ELF-1 (cell line): ENCODE results near the gene LATS2.

ENCODE experiments used
- DNase-seq: peaks from one replicate; pipeline ENCODE4 v3.0.0-alpha.2; 2016; ENCODE audit warnings: low read depth, low spot score

Gene LATS2

DNA sequence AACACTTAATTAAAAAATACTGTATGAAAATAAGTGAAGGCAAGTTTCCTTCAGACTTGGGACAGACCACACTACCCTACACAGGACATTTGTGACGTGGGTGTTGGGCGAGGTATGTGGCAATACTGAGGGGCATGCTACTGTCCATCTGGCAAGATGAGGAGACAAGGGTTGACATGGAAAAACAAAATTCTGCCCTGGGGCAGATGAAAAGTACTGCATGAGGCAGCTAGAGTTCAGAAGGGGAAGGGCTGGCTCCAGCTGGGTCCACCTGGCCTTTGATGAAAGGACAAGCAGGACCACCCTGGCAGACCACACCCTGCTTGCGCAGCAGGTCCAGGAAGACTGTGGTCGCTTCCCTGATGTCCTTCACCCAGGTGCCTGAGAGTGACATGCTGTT lies 43.2 kb downstream of the LATS2 start:
- DNase-seq, result peak; percentile 38

DNA sequence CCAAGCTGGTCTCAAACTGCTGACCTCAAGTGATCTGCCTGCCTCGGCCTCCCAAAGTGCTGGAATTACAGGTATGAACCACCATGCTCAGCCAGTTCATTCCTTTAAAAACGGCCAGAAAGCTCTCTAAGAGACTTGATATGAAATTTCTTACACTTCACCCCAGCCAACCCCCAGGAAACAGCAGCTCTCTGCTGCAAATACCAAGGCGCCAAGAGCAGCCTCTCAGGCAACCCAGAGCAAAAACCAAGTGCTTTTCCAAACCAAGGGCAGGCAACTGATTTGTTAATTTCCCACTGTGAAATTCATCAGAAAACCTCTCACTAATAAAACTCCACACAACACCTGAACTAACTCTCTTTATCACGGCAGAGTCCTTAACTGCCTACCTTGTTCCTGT lies 44.9 kb downstream of the LATS2 start:
- no peak for DNase-seq

DNA sequence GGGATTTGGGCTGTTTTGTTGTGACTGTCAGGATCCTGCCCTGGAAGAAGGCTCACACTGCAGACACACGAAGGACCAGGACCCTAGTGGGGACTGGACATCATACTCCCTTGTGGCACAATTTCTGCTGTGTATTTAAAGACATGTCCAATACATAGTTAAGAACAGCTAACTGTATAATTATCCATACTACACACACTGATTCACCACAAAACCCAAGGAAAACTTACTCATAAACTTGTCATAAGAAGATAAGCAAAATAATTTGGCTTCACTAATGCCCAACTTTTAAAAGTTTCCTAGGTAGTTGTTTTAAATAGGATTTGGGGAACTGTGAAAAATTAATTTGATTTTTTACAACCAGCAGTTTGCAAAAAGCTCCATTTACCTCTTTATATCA lies 46.1 kb downstream of the LATS2 start:
- no peak for DNase-seq

DNA sequence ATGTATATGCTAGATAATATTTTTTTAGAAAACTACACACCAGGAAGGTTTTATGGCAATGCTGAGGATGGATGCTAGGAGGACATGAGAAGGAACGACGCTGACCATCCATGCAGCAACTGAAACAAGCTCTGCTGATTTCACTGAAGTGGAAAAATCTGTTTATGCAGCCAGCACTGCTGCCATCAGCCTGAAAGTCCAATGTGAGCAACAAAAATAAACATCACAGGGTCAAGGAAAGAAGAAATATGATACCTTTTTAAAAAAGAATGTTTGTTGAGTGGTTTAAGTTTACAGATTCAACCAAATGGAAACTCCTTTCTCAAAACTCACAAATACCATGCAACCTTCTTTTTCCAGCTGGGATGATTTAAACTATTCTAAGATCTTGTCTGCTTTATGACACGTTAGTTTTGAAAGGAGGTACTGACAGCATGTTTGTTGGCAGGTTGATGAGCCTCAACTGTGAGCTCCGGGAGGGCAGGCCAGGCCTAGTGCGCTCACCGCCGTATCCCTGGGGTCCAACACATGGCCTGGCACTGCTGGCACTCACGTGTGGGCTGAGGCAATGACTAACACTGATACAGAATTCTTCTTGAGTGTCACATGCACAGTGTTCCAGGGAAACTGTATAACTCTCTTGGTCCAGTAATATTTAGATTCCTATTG lies 46.8 kb downstream of the LATS2 start:
- no peak for DNase-seq

DNA sequence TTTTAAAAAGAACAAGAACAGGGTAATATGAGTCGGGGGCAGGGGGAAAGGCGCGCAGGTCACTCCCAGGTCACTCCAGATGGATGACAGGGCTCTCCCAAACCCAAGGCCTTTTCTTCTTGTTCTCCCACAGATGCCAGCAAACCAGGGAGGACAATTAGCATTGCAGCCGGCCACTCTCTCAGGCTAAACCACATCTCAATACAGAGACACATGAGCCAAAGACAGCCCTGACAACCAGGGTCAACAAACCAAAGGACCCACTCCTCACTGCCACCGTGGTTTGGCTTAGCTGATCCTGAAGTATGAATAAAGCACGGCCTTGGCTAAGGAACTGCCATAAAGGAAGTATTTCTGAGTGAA lies 47.3 kb downstream of the LATS2 start:
- DNase-seq, result no peak

DNA sequence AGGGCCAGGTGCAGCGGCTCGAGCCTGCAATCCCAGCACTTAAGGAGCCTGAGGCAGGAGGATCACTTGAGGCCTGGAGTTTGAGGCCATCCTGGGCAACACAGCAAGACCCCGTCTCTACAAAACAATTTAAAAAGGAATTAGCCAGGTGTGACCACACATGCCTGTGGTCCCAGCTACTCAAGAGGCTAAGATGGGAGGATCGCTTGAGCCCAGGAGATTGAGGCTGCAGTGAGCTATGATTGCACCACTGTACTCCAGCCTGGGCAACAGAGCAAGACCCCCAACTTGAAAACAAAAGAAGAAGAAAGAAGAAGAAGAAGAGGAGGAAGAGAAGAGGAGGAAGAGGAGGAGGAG lies 47.7 kb downstream of the LATS2 start:
- no peak for DNase-seq

DNA sequence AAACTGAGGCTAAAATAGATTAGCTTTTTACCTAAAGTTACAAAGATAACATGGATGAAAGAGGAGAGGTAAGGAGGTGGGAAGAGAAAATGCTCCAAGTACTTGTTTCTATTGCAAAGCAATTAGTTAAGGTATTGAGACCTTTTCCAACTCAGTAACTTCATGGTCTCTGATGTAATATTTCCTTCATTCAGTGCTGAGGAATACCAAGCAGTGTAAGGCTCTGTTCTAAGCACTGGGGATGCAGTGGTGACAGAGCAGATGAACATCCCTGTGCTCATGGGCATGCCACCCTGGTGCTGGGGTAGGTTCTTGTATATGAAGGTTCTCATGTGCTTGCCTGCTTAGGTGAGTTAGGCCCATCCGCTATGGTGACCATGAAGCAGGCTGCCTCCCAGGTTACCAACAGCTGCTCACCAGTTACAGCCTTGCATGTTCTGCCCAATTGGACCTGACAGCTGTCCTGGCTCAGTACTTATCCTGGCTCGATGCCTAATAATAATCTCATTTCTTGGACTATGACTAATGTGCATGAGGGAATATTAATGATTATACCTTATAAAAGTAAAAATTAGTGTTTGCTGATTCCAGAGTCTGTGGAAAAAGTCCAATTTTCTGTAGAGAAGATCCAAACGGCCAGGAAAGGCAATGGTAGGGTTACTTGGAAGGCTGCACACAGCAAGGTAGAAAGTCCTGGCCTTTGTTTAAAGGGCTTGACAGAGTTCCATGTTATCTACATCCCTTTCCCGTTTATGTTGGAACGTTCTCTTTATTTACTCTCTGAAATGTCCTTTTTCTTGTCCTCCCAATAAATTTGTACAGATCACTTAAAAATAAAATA lies 48.3 kb downstream of the LATS2 start:
- no peak for DNase-seq

DNA sequence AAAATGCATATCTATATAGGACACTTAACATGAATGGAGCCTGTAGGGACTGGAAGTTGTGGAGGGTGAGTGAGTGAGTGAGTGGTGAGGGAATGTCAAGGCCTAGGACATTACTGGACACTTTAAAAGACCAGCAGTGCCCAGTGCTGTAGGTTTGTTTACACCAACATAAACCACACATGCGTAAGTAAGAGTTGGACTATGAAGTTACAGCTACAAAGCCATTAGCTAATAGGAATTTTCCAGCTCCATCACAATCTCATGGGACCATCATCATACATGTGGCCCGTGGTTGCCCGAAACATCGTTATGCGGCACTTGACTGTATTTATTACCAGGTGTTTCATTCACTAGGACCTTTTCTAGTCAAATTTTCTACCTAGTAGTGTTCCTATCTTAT lies 49.2 kb downstream of the LATS2 start:
- no peak for DNase-seq

DNA sequence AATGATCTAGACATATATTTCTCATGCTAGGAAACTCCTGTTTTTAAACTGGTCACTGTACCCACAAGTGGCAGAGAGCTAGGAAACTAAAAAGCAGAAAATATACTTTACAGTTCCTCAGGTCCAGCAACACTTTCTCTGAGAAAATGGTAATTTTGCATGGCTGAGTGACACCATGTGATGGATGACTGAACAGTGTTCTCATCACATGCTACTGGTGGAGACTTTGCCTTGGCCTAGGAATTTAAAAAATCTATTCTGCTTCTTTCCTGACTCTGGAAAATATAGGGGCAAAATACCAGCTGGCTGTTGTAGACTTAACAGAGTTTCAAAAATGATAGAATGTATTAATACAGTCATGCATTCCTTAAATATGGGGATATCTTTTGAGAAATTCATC lies 50.0 kb downstream of the LATS2 start:
- DNase-seq, result no peak

DNA sequence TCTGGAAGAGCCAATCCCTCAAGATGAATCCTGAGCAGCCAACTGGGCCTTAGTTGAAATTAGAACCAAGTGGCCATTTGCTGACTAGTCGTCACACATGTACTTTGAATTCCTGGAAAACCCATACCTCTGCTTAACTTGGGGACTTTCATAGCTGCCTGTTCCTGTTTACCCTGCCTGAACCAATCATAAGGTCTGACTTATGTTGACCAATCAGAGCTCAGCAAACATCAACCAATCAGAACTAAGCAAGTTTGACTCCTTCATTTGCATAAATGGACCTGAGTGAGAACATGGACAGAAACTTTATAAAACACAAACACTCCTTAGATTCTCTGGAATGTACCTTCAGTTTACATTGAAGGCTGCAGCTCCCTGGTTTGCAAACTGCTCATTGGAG lies 50.8 kb downstream of the LATS2 start:
- DNase-seq, result no peak

DNA sequence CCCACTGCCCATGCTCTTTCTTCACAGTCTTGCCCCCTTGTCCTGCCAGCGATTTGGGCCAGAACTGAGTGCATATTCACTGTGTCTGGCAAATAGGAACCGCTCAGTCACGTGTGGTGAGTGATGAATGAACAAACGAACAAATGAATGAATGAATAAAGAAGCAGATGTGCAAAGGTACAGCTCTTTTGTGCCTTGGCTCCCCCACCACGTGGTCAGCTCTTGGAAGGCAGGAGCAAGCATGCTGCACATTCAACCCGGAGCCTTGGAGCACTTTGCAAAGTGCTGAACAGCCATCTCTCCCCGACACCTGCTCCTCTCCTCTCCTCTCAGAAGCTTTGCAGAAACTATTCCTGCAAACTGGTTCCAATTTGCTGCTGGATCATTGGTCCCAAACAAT lies 52.4 kb downstream of the LATS2 start:
- DNase-seq, result no peak

DNA sequence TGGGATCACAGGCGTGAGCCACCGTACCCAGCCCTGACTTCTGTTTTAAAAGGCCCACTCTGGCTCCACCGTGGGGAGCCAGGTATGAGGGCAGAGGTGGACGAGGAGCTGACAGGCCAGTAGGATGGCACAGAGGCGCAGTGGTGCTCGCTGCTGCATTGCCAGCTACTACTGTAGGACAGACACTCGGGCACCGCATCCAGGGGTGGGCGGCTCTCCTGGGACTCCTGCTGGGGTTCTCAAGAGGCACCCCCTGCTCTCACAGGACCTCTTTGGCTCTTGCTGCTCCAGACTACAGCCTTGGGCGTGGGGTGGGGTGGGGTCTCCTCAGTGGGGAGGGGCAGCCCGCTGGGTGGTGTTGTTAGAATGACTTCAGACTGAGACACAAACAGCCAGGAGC lies 53.4 kb downstream of the LATS2 start:
- no peak for DNase-seq

DNA sequence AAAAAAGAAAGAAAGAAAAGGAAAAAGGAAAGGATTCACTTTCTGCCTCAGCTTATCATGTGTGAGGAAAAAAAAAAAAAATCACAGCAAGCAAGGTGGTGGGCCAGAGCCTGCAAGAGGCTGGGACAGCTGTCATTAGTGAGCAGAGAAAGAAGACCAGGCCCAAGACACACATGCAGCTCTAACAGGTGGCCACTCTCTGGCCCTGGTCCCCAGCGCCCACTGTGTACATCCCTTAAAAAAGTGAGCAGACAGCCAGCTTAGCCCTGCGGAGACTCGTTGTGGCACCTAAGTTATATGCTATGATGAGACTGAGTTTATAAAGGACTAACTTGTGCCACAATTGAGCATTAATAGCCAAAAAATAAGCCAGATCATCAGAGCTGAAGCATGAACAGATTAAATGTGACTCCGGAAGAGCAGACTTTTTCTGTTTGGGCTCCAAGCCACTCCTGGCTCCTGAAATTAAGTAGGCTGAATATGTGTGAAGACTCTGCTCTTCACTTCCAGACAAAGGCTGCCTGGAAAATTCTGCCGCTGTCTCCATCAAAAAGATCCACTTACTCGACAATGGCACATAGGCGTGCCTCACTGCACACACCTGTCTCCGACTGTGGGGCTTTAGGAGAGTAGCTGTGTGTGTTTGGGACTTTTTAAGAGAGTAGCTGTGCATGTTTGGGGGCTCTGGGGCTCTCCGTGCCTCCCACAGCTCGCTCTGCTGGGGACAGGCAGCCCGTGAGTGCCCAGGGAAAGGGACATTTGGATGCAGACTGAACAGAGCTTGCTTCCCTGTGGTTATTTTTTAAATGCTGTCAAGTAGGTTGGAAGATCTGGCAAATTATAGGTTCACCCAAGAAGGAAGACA lies 55.0 kb downstream of the LATS2 start:
- no peak for DNase-seq

DNA sequence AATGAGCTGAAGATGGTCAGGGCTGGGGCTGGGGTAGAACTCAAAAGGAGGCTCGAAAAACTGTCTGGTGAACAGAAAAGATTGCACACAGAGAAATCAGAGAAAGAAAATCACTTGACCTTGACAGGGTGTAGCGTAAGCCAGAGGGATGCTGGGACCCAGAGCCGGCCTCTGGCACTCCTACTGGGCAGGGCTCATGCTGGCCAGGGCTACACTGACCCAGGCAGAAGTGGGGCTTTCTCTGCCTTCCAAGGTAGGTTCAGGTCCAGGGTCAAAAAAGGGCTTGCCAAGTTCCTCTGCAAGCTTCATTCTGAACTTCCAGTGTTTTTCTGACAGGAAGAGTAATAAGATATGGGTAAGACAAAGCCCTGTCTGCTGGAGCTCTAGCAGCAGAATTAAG lies 56.2 kb downstream of the LATS2 start:
- no peak for DNase-seq

DNA sequence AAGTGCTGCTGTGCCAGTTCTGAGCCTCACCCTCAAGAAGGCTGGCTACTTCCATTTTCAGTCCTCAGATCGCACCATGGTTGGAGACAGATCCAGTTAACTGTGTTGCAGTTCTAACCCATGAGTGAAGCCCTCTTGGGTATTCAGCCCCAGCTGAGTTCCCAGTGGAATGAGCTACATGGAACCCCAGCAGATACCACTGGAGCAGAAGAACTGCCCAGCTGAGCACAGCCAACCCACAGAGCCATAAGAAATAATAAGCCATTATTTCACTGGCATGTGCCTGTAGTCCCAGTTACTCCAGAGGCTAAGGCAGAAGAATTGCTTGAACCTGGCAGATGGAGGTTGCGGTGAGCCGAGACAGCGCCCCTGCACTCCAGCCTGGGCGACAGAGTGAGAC lies 59.9 kb downstream of the LATS2 start:
- no peak for DNase-seq

DNA sequence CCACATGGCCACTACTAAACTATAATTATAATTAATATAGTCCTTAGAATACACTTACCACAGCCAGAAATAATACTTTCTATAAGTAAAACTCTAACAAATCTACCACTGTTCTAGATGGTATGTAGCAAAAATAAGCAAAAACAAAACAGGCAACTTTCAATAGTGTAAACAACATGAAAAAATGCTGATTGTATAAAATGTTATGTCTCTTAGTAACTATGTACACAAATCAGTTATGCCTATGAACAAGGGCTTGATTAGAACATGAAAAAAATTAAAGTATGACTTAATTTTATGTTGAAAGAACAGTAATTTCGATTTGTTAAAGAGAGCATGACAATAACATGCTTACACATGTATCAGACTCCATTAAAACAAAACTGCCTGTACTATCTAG lies 60.7 kb downstream of the LATS2 start:
- DNase-seq, result no peak

DNA sequence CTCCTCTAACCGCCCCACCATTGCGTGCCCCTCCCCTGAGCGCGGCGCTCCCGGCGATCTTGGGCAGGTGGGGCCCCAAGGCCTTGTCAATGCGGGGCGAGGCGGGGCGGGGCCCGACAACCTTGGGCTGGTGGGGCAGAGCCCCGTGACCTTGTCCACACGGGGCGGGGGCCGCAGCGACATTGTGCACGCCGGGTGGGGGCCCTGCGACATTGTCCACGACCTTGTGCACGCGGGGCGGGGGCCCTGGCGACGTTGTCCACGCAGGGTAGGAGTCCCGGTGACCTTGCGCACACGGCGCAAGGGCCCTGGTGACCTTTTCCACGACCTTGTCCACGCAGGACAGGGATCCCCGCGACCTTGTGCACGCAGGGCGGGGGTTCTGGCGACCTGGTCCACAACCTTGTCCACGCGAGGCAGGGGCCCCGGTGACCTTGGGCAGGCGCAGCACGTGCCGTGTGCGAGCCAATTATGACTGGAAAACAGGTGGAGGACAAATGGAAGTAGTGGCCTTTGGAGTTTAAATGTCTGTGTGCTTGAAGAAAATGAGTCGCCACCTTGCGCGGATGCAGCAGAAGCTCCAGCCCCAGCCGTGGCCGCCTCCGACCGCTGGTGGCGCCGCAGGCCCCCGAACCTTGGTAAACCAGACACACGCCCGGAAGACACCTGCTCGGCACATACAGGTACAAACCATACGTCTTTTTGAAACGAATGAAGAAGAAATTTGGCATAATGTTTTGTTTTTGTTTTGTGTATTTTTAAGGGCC lies 62.6 kb downstream of the LATS2 start:
- peak; percentile 29 for DNase-seq

DNA sequence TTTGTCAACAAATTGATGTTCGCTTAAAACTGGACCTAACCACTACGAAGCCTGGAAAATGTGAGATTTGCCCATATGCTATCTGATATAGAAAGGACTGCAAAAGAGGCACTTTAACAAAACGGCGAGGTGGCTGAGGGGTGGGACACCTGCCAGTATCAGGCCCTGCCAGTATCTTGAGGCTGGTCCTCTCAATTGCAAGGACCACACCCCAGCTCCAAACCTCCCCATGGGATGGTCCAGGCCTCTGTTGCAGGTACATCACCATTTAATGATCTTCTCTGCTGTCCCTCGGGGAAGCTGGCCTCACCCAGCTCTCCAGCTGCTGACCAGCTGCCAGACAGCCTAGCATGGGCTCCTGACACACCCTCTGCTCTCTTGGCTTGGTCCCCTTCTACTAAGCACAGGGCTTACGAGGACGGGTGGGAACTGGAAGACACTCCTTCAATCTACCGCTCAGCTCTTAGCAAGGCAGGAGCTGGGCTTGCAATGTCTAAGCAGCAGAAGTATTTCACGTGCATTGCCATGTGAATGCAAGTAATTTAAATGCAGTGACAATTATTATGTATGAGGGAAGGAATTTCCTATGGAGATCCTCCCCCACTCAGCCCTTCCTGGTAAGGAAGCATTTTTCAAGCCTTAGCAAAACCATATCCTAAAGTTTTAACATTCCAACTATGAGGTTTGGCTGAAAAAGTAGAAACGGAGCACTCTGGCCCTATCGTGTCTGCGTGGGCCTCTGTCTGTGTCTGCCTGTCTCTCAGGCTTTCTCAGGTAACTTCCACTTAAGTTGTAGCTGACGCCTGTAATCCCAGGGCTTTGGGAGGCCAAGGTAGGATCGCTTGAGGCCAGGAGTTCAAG lies 63.9 kb downstream of the LATS2 start:
- no peak for DNase-seq

DNA sequence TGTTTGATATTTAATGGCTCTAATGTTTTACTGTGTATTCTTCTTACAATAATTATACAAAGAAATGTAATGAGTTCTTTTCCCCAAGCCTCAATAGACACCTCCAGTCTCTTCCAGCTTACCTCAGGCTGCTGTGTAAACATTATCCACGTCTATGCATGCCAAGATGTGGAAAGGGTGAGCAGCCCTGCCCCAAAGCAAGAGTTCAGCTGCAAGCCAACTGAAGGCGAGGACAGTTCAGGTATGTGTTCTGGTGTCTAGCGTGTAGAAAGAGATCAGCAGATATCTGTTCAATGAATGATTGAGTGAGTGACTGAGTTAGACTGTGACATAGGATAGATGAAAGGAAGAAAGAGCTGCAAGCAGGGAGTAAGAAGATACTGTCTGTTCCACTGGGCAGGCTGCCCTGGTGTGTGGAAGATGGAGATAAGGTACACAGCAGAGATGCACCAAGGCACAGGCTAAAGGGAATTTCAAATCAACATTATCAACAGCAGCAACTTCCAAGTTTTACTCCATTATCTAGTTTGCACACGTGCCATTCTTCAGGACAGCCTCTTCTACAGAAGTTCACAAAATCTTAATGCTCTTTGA lies 66.0 kb downstream of the LATS2 start:
- DNase-seq, result no peak

DNA sequence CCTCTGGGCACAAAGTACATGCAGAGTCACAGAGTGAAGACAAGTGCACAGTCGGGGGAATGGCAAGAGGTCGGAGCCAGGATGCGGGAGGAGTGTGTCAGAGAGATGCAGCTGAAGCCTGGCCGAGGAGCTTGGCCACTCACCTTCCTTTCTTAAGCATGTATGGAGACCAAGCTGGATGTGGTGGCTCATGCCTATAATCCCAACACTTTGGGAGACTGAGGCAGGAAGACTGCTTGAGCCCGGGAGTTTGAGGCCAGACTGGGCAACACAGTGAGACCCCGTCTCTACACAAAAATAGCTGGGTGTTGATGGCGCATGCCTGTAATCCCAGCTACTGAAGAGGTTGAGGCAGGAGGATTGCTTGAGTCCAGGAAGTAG lies 67.0 kb downstream of the LATS2 start:
- no peak for DNase-seq
